Activated T-cell treated with anti-CD3 and anti-CD28 coated beads for 4 hours (primary cell): ENCODE measurements around the gene TJP1.
"Not testable (repeated sequence)": the region's sequence is repeated elsewhere in the genome, so short reads cannot be mapped to it uniquely, and the experiment has no call there.

Experiments
- DNase-seq: peaks from one replicate; pipeline ENCODE4 v3.0.0-alpha.2; 2020

TJP1 gene

GRCh38 chr15:29680465-29681165 lies 141.7 kb downstream of the TJP1 start:
- no peak for DNase-seq

GRCh38 chr15:29678504-29679034 lies 143.7 kb downstream of the TJP1 start:
- DNase-seq, result no peak

GRCh38 chr15:29677871-29678461 lies 144.3 kb downstream of the TJP1 start:
- no peak for DNase-seq

GRCh38 chr15:29677455-29677854 lies 144.8 kb downstream of the TJP1 start:
- DNase-seq, result no peak

- DNase-seq, result no peak
These were observed 145.3 kb downstream of the TJP1 start for GRCh38 chr15:29676961-29677402.

- DNase-seq, result not testable (repeated sequence)
These were observed 145.8 kb downstream of the TJP1 start for GRCh38 chr15:29676374-29676960.

- no peak for DNase-seq
These were observed 146.4 kb downstream of the TJP1 start for GRCh38 chr15:29675791-29676301.

- DNase-seq, result no peak
These were observed 147.4 kb downstream of the TJP1 start for GRCh38 chr15:29674661-29675533.

- DNase-seq, result no peak
These were observed 149.1 kb downstream of the TJP1 start for GRCh38 chr15:29672923-29673809.

GRCh38 chr15:29672446-29672845 lies 149.8 kb downstream of the TJP1 start:
- no peak for DNase-seq

- not testable (repeated sequence) for DNase-seq
These were observed 150.2 kb downstream of the TJP1 start for GRCh38 chr15:29672046-29672445.

GRCh38 chr15:29670998-29671981 lies 151.0 kb downstream of the TJP1 start:
- DNase-seq, result no peak

GRCh38 chr15:29670266-29670665 lies 152.0 kb downstream of the TJP1 start:
- no peak for DNase-seq

- DNase-seq, result no peak
These were observed 152.4 kb downstream of the TJP1 start for GRCh38 chr15:29669823-29670222.

- no peak for DNase-seq
These were observed 154.1 kb downstream of the TJP1 start for GRCh38 chr15:29668120-29668602.

GRCh38 chr15:29666241-29666640 lies 156.0 kb downstream of the TJP1 start:
- DNase-seq, result no peak

GRCh38 chr15:29665444-29666003 lies 156.7 kb downstream of the TJP1 start:
- DNase-seq, result no peak

- DNase-seq, result no peak
These were observed 157.9 kb downstream of the TJP1 start for GRCh38 chr15:29664406-29664805.

- not testable (repeated sequence) for DNase-seq
These were observed 164.8 kb downstream of the TJP1 start for GRCh38 chr15:29657476-29657817.
